Measurements from ENCODE around the gene HRCT1. TPM values are rescaled to one million over a fixed set of nuclear protein-coding genes. Genes with fewer than 3 reads are reported as not detected.

Gene HRCT1
- total RNA-seq, 1 donor from 2014 or later: not detected

DNA sequence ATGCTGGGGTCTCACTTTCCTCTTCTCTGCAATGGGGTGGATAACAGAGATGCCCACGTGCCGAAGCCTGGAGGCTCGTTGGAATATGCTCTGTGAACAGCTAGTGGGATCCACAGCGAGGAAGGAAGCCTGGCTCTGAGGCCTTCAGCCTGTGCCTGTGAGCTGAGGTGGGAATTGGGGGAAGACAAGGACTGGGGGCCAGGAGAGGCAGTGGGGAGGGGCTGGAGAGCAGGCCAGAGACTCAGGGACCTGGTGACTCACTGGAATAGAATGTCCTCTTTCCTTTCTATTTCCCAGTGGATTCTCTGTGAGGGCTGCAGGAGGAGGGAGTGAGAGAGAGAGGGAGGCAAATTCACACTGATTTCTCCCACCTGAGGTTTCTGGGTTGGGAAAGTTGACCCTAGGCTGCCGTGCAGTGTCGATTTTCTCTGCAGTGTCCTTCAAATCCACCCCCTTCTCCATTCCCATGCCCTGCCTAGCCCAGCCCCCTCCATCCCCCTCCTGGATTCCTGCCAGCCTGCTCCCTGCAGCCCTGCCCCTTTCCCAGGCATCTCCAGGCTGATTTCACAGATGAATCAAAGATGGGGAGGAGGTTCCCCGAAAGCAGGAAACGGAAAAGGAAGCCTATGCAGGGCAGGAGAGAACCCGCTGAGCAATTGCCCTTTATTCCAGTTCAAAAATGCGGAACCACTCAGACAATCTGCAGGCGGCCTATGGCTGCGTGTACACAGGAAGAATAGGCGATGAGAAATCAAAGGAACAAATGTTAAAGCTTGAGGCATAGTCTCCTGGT lies 1.9 kb downstream of the HRCT1 start:
- H3K4me3 Mint-ChIP-seq (ENCODE audit: unreplicated experiment): peak overlapping the region; percentile 46
- H3K4me1 Mint-ChIP-seq (ENCODE audit: low read depth, unreplicated experiment): peaks cover 36% of the 10 kb centered on the region
- TF ChIP-seq, protein P1, sequence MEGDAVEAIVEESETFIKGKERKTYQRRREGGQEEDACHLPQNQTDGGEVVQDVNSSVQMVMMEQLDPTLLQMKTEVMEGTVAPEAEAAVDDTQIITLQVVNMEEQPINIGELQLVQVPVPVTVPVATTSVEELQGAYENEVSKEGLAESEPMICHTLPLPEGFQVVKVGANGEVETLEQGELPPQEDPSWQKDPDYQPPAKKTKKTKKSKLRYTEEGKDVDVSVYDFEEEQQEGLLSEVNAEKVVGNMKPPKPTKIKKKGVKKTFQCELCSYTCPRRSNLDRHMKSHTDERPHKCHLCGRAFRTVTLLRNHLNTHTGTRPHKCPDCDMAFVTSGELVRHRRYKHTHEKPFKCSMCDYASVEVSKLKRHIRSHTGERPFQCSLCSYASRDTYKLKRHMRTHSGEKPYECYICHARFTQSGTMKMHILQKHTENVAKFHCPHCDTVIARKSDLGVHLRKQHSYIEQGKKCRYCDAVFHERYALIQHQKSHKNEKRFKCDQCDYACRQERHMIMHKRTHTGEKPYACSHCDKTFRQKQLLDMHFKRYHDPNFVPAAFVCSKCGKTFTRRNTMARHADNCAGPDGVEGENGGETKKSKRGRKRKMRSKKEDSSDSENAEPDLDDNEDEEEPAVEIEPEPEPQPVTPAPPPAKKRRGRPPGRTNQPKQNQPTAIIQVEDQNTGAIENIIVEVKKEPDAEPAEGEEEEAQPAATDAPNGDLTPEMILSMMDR (IDR thresholded peaks at IDR 0.05; ENCODE audit: partially characterized antibody, unreplicated experiment): no peak
- peaks cover 5% of the 10 kb centered on the region for H3K9me3 Mint-ChIP-seq (ENCODE audit: unreplicated experiment)
- peaks cover 8% of the 10 kb centered on the region for H3K27me3 Mint-ChIP-seq (ENCODE audit: unreplicated experiment)
- H3K27ac Mint-ChIP-seq (ENCODE audit: unreplicated experiment): peak overlapping the region; percentile 88
- DNase-seq: no peak
- no peaks in the 10 kb centered on the region for H3K36me3 Mint-ChIP-seq (ENCODE audit: unreplicated experiment)

DNA sequence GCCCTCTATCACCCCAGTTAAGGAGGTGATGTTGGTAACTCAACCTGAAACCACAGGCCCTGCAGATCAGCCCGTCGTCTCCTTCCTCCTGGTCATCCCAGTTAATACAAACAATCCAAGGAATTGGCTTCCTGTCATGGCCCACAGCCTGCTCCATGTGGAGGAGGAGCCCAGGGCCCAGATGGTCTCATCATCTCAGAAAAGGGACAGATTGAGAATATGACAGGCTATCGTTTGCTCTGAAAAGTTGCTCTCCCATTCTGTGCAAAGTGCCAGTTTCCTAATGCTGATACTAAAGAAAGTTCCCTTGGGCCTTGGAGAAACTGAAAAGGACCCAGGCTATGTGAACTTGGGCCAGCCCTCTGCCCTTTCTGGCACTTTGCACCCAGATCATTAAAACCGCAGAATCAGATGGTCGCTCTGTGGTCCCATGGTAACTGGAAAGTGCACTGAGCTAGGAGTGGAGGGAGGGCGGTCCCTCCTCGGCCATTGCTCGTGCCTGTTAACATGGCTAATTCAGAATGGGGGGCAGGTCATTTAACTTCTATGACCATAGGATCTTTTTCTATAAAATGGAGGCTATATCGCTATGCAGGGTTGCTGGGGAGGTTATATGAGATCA lies 2.6 kb downstream of the HRCT1 start:
- Mint-ChIP-seq H3K9me3 (ENCODE audit: unreplicated experiment) (peaks cover 5% of the 10 kb centered on the region), H3K4me1 (ENCODE audit: low read depth, unreplicated experiment) (peaks cover 36% of the 10 kb centered on the region), H3K27ac (ENCODE audit: unreplicated experiment) (peak overlapping the region; percentile 59), H3K36me3 (ENCODE audit: unreplicated experiment) (no peaks in the 10 kb centered on the region), H3K27me3 (ENCODE audit: unreplicated experiment) (peaks cover 8% of the 10 kb centered on the region), H3K4me3 (ENCODE audit: unreplicated experiment) (peak overlapping the region; percentile 42)
- TF ChIP-seq, protein P1 (IDR thresholded peaks at IDR 0.05; ENCODE audit: partially characterized antibody, unreplicated experiment): no peak
- no peak for DNase-seq

GRCh38 chr9:35909274-35909673 lies 3.3 kb downstream of the HRCT1 start, which contains the start of gene SPAAR:
Gene SPAAR (plus strand): TSS chr9:35909490. CDS start chr9:35910464, 974 bp downstream.
- DNase-seq: no peak
- peak within 1 kb of the TSS; percentile 59 for H3K27ac Mint-ChIP-seq (ENCODE audit: unreplicated experiment)
- H3K4me1 Mint-ChIP-seq (ENCODE audit: low read depth, unreplicated experiment): peaks cover 32% of the 10 kb centered on the region
- peaks cover 8% of the 10 kb centered on the region for H3K27me3 Mint-ChIP-seq (ENCODE audit: unreplicated experiment)
- TF ChIP-seq, protein P1 (IDR thresholded peaks at IDR 0.05; ENCODE audit: partially characterized antibody, unreplicated experiment): no peak
- no peaks in the 10 kb centered on the region for H3K36me3 Mint-ChIP-seq (ENCODE audit: unreplicated experiment)
- peaks cover 5% of the 10 kb centered on the region for H3K9me3 Mint-ChIP-seq (ENCODE audit: unreplicated experiment)
- H3K4me3 Mint-ChIP-seq (ENCODE audit: unreplicated experiment): peak within 1 kb of the TSS; percentile 42

DNA sequence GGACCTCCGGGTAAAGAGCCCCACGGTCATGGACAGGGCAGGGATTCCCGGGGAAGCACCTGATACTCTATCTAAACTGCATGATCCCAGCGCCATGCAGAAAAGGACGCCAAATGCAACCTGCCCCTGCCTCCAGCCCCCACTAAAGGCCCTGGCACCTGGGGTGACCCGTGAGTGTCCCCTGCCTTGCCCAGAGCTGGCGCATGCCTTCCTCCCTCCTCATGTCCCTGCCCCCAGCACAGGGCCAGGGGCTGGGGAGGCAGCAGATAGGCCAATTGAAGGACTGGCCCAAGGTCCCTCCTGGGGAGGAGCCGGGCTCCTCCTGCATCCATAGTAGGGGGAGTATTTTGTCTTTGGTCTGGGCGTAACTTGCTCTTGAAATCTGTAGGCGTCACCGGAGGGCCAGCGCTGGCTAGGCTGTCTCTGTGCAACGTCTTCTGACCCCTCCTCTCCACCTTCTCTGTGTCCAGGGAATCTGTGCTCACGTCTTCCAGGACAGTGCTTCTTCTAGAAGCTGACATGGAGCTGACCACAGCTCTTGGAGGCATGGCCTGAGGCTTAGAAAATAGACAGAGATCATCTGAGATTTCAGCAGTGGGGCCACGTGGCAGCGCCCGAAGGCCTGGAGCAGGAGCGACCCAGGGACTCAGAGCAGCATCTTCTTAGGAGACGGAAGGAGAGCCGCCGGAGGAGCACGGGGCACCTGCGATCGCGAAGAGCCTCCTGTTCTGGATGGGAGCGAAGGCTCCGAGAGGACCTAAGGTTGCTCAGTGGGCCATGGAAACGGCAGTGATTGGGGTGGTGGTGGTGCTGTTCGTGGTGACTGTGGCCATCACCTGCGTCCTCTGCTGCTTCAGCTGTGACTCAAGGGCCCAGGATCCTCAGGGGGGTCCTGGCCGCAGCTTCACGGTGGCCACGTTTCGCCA lies 3.9 kb downstream of the HRCT1 start:
- Mint-ChIP-seq H3K27me3 (ENCODE audit: unreplicated experiment) (peaks cover 8% of the 10 kb centered on the region), H3K9me3 (ENCODE audit: unreplicated experiment) (peaks cover 5% of the 10 kb centered on the region), H3K36me3 (ENCODE audit: unreplicated experiment) (no peaks in the 10 kb centered on the region), H3K27ac (ENCODE audit: unreplicated experiment) (no peak overlapping the region), H3K4me3 (ENCODE audit: unreplicated experiment) (no peak overlapping the region), H3K4me1 (ENCODE audit: low read depth, unreplicated experiment) (peaks cover 29% of the 10 kb centered on the region)
- TF ChIP-seq, protein P1 (IDR thresholded peaks at IDR 0.05; ENCODE audit: partially characterized antibody, unreplicated experiment): no peak
- DNase-seq: no peak

All from glutamatergic neuron (in vitro differentiated cells).